Measurements from ENCODE around the gene CABLES1. TPM values are rescaled to one million over a fixed set of nuclear protein-coding genes. Genes with fewer than 3 reads are reported as not detected.

The CABLES1 gene
- total RNA-seq, 2 experiments from 2014 or later, result not detected

DNA sequence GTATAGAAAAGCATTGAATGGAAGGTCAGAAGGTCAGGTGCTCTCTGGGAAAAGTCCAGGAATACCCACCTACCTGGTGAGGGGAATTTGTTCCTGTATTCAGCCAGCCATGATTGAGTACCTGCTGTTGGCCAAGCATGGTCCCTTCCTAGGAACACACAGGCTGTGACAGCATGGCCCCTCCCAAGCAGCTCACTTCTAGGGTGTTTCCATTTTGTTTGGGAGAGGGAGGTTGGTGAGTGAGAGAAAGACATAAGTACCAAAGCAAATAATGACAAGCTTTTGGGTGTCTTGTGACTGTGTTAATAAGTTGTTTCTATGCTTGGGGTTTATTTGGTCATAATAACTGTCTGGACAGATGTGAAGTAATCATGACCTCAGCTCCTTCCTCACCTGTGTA lies 46.3 kb downstream of the CABLES1 start:
- Histone ChIP-seq H3K4me1 (ENCODE audit: insufficient read depth, low read length) (no peaks in the 10 kb centered on the region), H3K4me3 (ENCODE audit: low read length) (no peak overlapping the region), H3K36me3 (ENCODE audit: insufficient read depth, low read length) (no peaks in the 10 kb centered on the region), H3K27ac (ENCODE audit: low read depth in 1 of 2, low read length in 2 of 2) (no peak overlapping the region), H3K9me3 (ENCODE audit: control insufficient read depth in 1 of 2, insufficient read depth in 1 of 2, low read length in 2 of 2) (no peaks in the 10 kb centered on the region), H3K27me3 (ENCODE audit: control insufficient read depth in 1 of 2, insufficient read depth in 2 of 2, low read length in 2 of 2) (no peaks in the 10 kb centered on the region)
- H3K36me3 Mint-ChIP-seq (ENCODE audit: low read depth), result no peaks in the 10 kb centered on the region
- intact Hi-C loops (cut with DNase I, micrococcal nuclease), result no loop called here
- TF ChIP-seq, protein P1, sequence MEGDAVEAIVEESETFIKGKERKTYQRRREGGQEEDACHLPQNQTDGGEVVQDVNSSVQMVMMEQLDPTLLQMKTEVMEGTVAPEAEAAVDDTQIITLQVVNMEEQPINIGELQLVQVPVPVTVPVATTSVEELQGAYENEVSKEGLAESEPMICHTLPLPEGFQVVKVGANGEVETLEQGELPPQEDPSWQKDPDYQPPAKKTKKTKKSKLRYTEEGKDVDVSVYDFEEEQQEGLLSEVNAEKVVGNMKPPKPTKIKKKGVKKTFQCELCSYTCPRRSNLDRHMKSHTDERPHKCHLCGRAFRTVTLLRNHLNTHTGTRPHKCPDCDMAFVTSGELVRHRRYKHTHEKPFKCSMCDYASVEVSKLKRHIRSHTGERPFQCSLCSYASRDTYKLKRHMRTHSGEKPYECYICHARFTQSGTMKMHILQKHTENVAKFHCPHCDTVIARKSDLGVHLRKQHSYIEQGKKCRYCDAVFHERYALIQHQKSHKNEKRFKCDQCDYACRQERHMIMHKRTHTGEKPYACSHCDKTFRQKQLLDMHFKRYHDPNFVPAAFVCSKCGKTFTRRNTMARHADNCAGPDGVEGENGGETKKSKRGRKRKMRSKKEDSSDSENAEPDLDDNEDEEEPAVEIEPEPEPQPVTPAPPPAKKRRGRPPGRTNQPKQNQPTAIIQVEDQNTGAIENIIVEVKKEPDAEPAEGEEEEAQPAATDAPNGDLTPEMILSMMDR (IDR thresholded peaks at IDR 0.05), result no peak
- DNase-seq (no peak), ATAC-seq (ENCODE audit: poor library complexity) (no peak)
- ChIA-PET CTCF (interaction anchor here (0.7 kb wide), 1 partner anchor 23 kb away, joined by 4 read pairs; no protein-coding TSS in a partner anchor), POLR2A (no interaction called here)
- H3K4me3 Mint-ChIP-seq, result no peak overlapping the region
- peaks cover 9% of the 10 kb centered on the region for H3K4me1 Mint-ChIP-seq (ENCODE audit: low read depth)
- H3K9me3 Mint-ChIP-seq, result no peaks in the 10 kb centered on the region
- H3K27me3 Mint-ChIP-seq, result no peaks in the 10 kb centered on the region
- H3K27ac Mint-ChIP-seq, result no peak overlapping the region

DNA sequence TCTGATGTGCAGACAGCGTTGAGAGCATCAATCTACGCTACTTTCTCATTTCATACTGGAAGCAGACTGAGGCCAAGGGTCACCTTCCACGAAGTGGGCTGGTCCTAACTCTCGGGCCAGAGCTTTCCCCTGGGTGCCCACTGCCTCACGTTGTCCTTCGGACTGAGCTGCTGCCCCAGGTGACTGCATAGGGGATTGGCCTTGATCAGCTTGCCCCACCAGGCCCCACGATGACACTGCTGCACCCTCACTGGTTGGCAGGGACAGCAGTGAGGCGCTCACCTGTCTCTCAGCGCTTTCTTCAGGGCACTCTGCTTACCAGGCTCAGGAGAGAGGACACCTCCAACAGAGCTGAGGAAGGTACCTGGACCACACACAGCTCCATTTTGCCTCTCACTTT lies 47.3 kb downstream of the CABLES1 start:
- H3K36me3 Mint-ChIP-seq (ENCODE audit: low read depth), result no peaks in the 10 kb centered on the region
- no peaks in the 10 kb centered on the region for H3K27me3 Mint-ChIP-seq
- H3K9me3 Mint-ChIP-seq, result no peaks in the 10 kb centered on the region
- Histone ChIP-seq H3K4me3 (ENCODE audit: low read length) (no peak overlapping the region), H3K9me3 (ENCODE audit: control insufficient read depth in 1 of 2, insufficient read depth in 1 of 2, low read length in 2 of 2) (no peaks in the 10 kb centered on the region), H3K36me3 (ENCODE audit: insufficient read depth, low read length) (no peaks in the 10 kb centered on the region), H3K27me3 (ENCODE audit: control insufficient read depth in 1 of 2, insufficient read depth in 2 of 2, low read length in 2 of 2) (no peaks in the 10 kb centered on the region), H3K27ac (ENCODE audit: low read depth in 1 of 2, low read length in 2 of 2) (no peak overlapping the region), H3K4me1 (ENCODE audit: insufficient read depth, low read length) (no peaks in the 10 kb centered on the region)
- intact Hi-C loops (cut with DNase I, micrococcal nuclease), result no loop called here
- CTCF ChIA-PET, result no interaction called here
- ATAC-seq (ENCODE audit: poor library complexity) (no peak), DNase-seq (no peak)
- no peak overlapping the region for H3K27ac Mint-ChIP-seq
- TF ChIP-seq, protein P1 (IDR thresholded peaks at IDR 0.05), result no peak
- POLR2A ChIA-PET, result no interaction called here
- no peak overlapping the region for H3K4me3 Mint-ChIP-seq
- H3K4me1 Mint-ChIP-seq (ENCODE audit: low read depth), result peaks cover 9% of the 10 kb centered on the region

DNA sequence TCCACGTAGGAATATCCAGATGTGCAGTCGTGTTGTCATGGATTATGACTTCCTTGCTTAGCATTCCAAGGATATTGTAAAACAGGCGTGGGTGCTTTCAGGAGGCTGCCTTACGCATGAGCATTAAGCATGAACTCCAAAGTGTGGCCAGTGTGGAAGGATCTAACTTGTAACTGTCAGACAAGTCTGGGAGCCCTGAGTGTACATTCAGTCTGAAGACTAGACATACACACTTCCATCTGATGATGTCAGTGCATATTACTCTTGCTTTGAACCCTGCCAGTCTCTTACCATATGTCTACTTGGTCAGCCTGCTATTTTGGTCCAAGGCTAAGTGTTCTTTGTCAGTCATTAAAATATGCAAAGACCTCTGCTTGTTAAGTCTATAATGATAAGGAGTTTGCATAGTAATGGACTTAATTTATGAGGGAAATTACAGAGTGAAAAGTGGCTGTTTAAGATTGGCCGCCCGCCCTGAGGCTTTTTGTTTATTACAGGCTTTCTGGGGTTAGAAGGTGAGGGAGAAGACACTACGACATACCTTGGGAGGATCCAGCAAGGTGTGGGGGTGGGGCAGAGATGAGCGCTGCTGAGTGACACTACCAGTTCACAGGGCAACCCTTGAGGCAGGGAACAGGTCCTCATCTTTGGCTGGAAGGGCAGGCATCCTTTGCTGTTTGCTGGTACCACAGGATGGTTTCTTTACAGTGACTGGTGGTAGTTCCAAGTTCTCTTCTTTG lies 48.3 kb downstream of the CABLES1 start:
- H3K27ac Mint-ChIP-seq, result no peak overlapping the region

More for the DNA sequence above, 48.3 kb downstream of the CABLES1 start:
- peaks cover 9% of the 10 kb centered on the region for H3K4me1 Mint-ChIP-seq (ENCODE audit: low read depth)
- no peaks in the 10 kb centered on the region for H3K27me3 Mint-ChIP-seq
- H3K27me3 ChIP-seq (ENCODE audit: control insufficient read depth in 1 of 2, insufficient read depth in 2 of 2, low read length in 2 of 2), result no peaks in the 10 kb centered on the region
- DNase-seq (no peak), ATAC-seq (ENCODE audit: poor library complexity) (no peak)
- H3K27ac ChIP-seq (ENCODE audit: low read depth in 1 of 2, low read length in 2 of 2), result no peak overlapping the region
- no peak overlapping the region for H3K4me3 ChIP-seq (ENCODE audit: low read length)
- H3K9me3 Mint-ChIP-seq, result no peaks in the 10 kb centered on the region
- H3K9me3 ChIP-seq (ENCODE audit: control insufficient read depth in 1 of 2, insufficient read depth in 1 of 2, low read length in 2 of 2), result no peaks in the 10 kb centered on the region
- no peak overlapping the region for H3K4me3 Mint-ChIP-seq
- ChIA-PET CTCF (no interaction called here), POLR2A (no interaction called here)
- H3K4me1 ChIP-seq (ENCODE audit: insufficient read depth, low read length), result no peaks in the 10 kb centered on the region
- no peaks in the 10 kb centered on the region for H3K36me3 ChIP-seq (ENCODE audit: insufficient read depth, low read length)
- intact Hi-C loops (cut with DNase I, micrococcal nuclease), result no loop called here
- H3K36me3 Mint-ChIP-seq (ENCODE audit: low read depth), result no peaks in the 10 kb centered on the region
- TF ChIP-seq, protein P1 (IDR thresholded peaks at IDR 0.05), result no peak
